Osteoblast (primary cell): ENCODE measurements around the gene NEK1. TPM values are rescaled to one million over a fixed set of nuclear protein-coding genes. Genes with fewer than 3 reads are reported as not detected.
"Not testable (repeated sequence)": the region's sequence is repeated elsewhere in the genome, so short reads cannot be mapped to it uniquely, and the experiment has no call there.

Source experiments
- DNase-seq: peaks from one replicate; pipeline ENCODE4 v3.0.0; 2011; ENCODE audit warnings: low spot score, mixed read lengths; ENCODE audit not compliant: insufficient read length; ENCODE audit errors: missing footprints
- H2AFZ ChIP-seq: 2 replicates; pipeline ENCODE4 v1.6.0; 2011; ENCODE audit warnings: mild to moderate bottlenecking, low read length
- H3K27ac ChIP-seq: 2 replicates; pipeline ENCODE4 v1.5.1; 2011; ENCODE audit warnings: mild to moderate bottlenecking, low read depth, low read length, moderate library complexity
- H3K27me3 ChIP-seq: 2 replicates; pipeline ENCODE4 v1.6.0; 2012; ENCODE audit warnings: mild to moderate bottlenecking, control low read depth, inconsistent platforms, low read length, moderate library complexity; ENCODE audit not compliant: insufficient read depth
- H3K36me3 ChIP-seq: 2 replicates; pipeline ENCODE4 v1.5.1; 2011; ENCODE audit warnings: mild to moderate bottlenecking, low read length, control low read depth, moderate library complexity; ENCODE audit not compliant: insufficient read depth
- H3K4me1 ChIP-seq: 2 replicates; pipeline ENCODE4 v1.5.1; 2011; ENCODE audit warnings: mild to moderate bottlenecking, low read length, control low read depth, moderate library complexity; ENCODE audit not compliant: insufficient read depth
- H3K4me2 ChIP-seq: 2 replicates; pipeline ENCODE4 v1.6.0; 2011; ENCODE audit warnings: mild to moderate bottlenecking, low read length; ENCODE audit not compliant: insufficient read depth
- H3K4me3 ChIP-seq: fragments of 200-600 bp; sonication (generic); 3 replicates; pipeline ENCODE4 v1.5.1; 2012; ENCODE audit warnings: mild to moderate bottlenecking, low read length, inconsistent platforms; ENCODE audit not compliant: insufficient read depth
- H3K79me2 ChIP-seq: 2 replicates; pipeline ENCODE4 v1.6.0; 2012; ENCODE audit warnings: mild to moderate bottlenecking, low read length, control low read depth, inconsistent platforms; ENCODE audit not compliant: insufficient read depth
- H3K9me3 ChIP-seq: 2 replicates; pipeline ENCODE4 v1.5.1; 2011; ENCODE audit warnings: low read depth, low read length, control low read depth
- H4K20me1 ChIP-seq: 2 replicates; pipeline ENCODE4 v1.6.0; 2012; ENCODE audit warnings: mild to moderate bottlenecking, low read length, control low read depth; ENCODE audit not compliant: insufficient read depth
- CTCF ChIP-seq: IDR thresholded peaks from 2 replicates; pipeline ENCODE4 v1.5.1; 2011; ENCODE audit warnings: mild to moderate bottlenecking, low read depth, low read length, moderate library complexity; ENCODE audit errors: extremely low read depth
- total RNA-seq: library from RNA; depleted of rRNA; stranded (reverse); fragments of >200 nt; gene quantifications from 2 replicates; pipeline ENCODE4 v1.2.3, GENCODE V29; 2012

The NEK1 gene
- total RNA-seq, 1 donor, result 9.8 TPM

DNA sequence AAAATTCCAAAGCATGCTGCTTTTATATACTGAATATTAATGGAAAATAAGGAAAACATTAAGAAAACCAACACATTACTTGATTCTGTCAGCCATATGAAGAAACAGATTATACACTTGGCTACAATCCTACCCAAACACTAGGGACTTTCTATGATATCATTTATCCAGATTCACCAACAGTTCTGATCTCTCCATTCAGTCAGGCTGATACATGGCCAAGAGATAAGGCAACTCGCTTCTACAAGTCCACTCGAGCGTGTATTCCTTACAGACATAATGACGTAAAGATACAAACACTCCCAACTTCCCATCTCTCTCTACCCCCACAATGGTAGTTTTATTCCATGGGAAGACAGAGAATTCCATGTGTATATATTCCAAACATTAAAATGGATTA lies 44.5 kb downstream of the NEK1 start:
- Histone ChIP-seq H3K36me3 (no peaks in the 10 kb centered on the region), H3K9me3 (no peaks in the 10 kb centered on the region), H3K79me2 (no peaks in the 10 kb centered on the region), H3K4me1 (peaks cover 5% of the 10 kb centered on the region), H3K27me3 (no peaks in the 10 kb centered on the region), H3K4me2 (no peak overlapping the region), H3K4me3 (no peak overlapping the region), H4K20me1 (no peaks in the 10 kb centered on the region), H2AFZ (no peak overlapping the region), H3K27ac (no peak overlapping the region)
- TF ChIP-seq CTCF, result no peak
- peak; percentile 64 for DNase-seq

DNA sequence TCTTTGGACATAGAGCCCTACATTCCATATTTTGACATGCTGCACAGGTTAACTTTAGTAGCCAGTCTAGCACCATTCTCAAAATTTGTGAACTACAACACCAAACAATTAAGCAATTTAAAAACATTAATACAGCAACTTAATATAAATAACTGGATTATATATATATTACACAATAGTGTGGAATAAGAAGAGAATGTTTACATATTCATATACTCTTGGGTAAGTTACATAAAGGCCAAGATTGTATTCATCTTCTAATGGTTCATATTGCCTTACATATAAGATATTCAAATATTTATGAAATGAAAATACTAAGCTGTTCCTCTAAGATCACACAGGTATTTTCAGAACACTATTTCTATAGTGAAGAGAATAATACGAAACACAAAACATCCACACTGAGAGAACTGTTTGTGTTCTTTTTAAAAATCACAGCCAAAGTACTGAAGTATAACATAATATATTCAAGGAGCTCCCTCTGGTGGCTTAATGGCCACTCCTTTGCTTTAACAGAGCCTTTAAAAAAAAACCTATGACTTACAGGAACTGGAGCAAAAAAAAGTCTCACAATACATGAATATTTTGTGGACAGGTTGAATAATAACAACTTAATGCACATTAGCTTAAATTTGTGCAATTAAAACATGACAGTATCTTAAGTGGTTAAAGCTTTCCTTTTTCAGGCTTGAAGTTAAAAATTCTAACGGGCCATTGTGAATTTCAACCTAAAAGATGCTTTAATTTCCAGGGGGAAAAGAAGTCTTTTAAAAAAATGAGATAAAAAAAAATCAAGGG lies 46.2 kb downstream of the NEK1 start:
- Histone ChIP-seq H3K9me3 (no peaks in the 10 kb centered on the region), H3K4me1 (peaks cover 5% of the 10 kb centered on the region), H3K27ac (no peak overlapping the region), H3K36me3 (no peaks in the 10 kb centered on the region), H3K4me2 (no peak overlapping the region), H2AFZ (no peak overlapping the region), H3K27me3 (no peaks in the 10 kb centered on the region), H4K20me1 (no peaks in the 10 kb centered on the region), H3K4me3 (no peak overlapping the region), H3K79me2 (no peaks in the 10 kb centered on the region)
- peak; percentile 70 for DNase-seq
- peak; percentile 74 for TF ChIP-seq CTCF

DNA sequence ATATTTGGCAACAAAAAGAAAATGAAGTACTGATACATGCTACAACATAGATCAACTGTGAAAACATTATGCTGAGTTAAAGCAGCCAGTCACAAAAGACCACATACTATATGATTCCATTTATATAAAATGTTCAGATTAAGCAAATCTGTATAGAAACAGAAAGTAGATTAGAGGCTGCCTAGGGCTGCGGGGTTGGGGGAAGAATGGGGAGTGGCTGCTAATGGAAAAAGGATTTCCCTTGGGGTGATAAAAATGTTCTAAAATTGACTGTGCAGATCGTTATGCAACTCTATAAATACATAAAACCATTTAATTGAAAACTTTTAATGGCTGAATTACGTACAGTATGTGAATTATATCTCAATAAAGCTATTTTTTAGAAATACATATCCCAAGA lies 46.8 kb downstream of the NEK1 start:
- TF ChIP-seq CTCF, result no peak
- Histone ChIP-seq H3K4me1 (peaks cover 5% of the 10 kb centered on the region), H3K79me2 (no peaks in the 10 kb centered on the region), H3K27ac (no peak overlapping the region), H3K36me3 (no peaks in the 10 kb centered on the region), H3K9me3 (no peaks in the 10 kb centered on the region), H3K4me2 (no peak overlapping the region), H2AFZ (no peak overlapping the region), H3K27me3 (no peaks in the 10 kb centered on the region), H4K20me1 (no peaks in the 10 kb centered on the region), H3K4me3 (no peak overlapping the region)
- no peak for DNase-seq

DNA sequence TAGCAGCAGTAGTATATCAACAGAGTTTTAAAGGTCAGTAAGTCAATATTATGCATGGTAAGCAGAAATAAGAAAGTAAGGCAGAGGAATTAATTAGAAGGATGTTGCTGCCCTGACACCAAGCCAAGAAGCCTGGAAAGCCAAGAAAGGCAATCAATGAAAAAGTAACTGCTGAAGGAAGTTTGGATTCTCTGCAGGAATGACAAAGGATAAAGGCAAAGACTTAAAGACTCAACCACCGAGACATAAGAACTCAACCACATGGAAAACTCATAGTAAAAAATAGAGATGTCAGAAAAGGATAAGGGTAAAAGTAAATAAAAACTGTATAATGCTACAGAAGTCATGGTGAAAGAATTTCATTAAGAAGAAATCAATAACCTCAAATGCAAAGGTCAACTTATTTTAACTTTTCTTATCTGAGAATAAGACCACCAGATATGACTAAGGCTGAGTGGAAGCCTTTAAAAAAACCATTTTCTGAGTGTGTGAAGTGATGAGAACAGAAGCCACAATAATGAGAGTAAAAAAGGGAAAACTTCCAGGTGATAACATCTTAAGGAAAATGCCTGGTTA lies 55.2 kb downstream of the NEK1 start:
- TF ChIP-seq CTCF, result no peak
- H3K9me3 ChIP-seq, result no peaks in the 10 kb centered on the region
- DNase-seq, result no peak
- no peak overlapping the region for H3K4me2 ChIP-seq
- H2AFZ ChIP-seq, result no peak overlapping the region
- H3K36me3 ChIP-seq, result peaks cover 7% of the 10 kb centered on the region
- H3K27me3 ChIP-seq, result no peaks in the 10 kb centered on the region
- H3K27ac ChIP-seq, result no peak overlapping the region
- H3K4me3 ChIP-seq, result no peak overlapping the region
- no peaks in the 10 kb centered on the region for H3K79me2 ChIP-seq
- no peaks in the 10 kb centered on the region for H4K20me1 ChIP-seq
- H3K4me1 ChIP-seq, result no peaks in the 10 kb centered on the region

DNA sequence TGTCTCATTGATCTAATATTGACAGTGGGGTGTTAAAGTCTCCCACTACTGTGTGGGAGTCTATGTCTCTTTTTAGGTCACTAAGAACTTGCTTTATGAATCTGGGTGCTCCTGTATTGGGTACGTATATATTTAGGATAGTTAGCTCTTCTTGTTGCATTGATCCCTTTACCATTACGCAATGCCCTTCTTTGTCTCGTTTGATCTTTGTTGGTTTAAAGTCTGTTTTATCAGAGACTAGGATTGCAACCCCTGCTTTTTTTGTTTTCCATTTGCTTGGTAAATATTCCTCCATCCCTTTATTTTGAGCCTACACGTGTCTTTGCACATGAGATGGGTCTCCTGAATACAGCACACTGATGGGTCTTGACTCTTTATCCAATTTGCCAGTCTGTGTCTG lies 65.8 kb downstream of the NEK1 start:
- not testable (repeated sequence) for H3K27ac ChIP-seq, H4K20me1 ChIP-seq, H3K4me1 ChIP-seq, H3K4me2 ChIP-seq, H3K9me3 ChIP-seq, H2AFZ ChIP-seq, H3K4me3 ChIP-seq, H3K79me2 ChIP-seq, H3K27me3 ChIP-seq, DNase-seq, H3K36me3 ChIP-seq
